GM12865 (cell line): ENCODE results near the gene EPHB2.

ENCODE experiments used
- DNase-seq: peaks from one replicate; pipeline ENCODE4 v3.0.0; 2010; ENCODE audit warnings: low read depth
- H3K4me3 ChIP-seq: 2 replicates; pipeline ENCODE4 v1.5.1; 2011; ENCODE audit warnings: mild to moderate bottlenecking, low read depth, low read length, control low read depth
- CTCF ChIP-seq: IDR thresholded peaks from 2 replicates; pipeline ENCODE4 v1.5.1; 2011; ENCODE audit warnings: low read length, control low read depth, low read depth, inconsistent platforms; ENCODE audit not compliant: insufficient read depth; ENCODE audit errors: missing control alignments

EPHB2 gene

GRCh38 chr1:22868331-22868730 is 157.7 kb downstream of the EPHB2 start:
- no peak for DNase-seq
- no peak for TF ChIP-seq CTCF
- no peak overlapping the region for H3K4me3 ChIP-seq

- DNase-seq: no peak
- TF ChIP-seq CTCF: no peak
- no peak overlapping the region for H3K4me3 ChIP-seq
Observed at GRCh38 chr1:22869325-22869724, 158.7 kb downstream of the EPHB2 start.

GRCh38 chr1:22870201-22870871 is 159.7 kb downstream of the EPHB2 start:
- TF ChIP-seq CTCF: no peak
- no peak overlapping the region for H3K4me3 ChIP-seq
- no peak for DNase-seq

GRCh38 chr1:22872981-22873664 is 162.5 kb downstream of the EPHB2 start:
- H3K4me3 ChIP-seq: no peak overlapping the region
- TF ChIP-seq CTCF: no peak
- DNase-seq: no peak

- TF ChIP-seq CTCF: no peak
- DNase-seq: no peak
- no peak overlapping the region for H3K4me3 ChIP-seq
Observed at GRCh38 chr1:22874785-22875184, 164.1 kb downstream of the EPHB2 start.

- no peak for TF ChIP-seq CTCF
- H3K4me3 ChIP-seq: no peak overlapping the region
- DNase-seq: no peak
Observed at GRCh38 chr1:22875241-22875640, 164.6 kb downstream of the EPHB2 start.
